Mesendoderm (in vitro differentiated cells): ENCODE data around the gene SKOR1.
A peak's percentile ranks its signal among the peaks of the same experiment; 100 is the strongest.

ENCODE experiments used
- DNase-seq: peaks from one replicate; pipeline ENCODE4 v3.0.0; 2013
- H2AK5ac ChIP-seq: 2 replicates; pipeline ENCODE4 v1.6.1; 2013; ENCODE audit warnings: low read length, inconsistent platforms
- H2BK120ac ChIP-seq: 2 replicates; pipeline ENCODE4 v1.6.1; 2013; ENCODE audit warnings: low read depth, mild to moderate bottlenecking, low read length, moderate library complexity, mixed read lengths
- H2BK15ac ChIP-seq: replicated peaks from 2 replicates; pipeline ENCODE4 v1.6.1; 2013; ENCODE audit warnings: low read depth, mild to moderate bottlenecking, moderate library complexity
- H2BK5ac ChIP-seq: 2 replicates; pipeline ENCODE4 v1.6.1; 2013; ENCODE audit warnings: low read length, inconsistent platforms
- H3K18ac ChIP-seq: 2 replicates; pipeline ENCODE4 v1.6.1; 2013; ENCODE audit warnings: mild to moderate bottlenecking, low read length, mixed read lengths
- H3K23ac ChIP-seq: one replicate; pipeline ENCODE4 v1.6.1; 2013; ENCODE audit warnings: low read length
- H3K27ac ChIP-seq: 2 replicates; pipeline ENCODE4 v1.5.1; 2013; ENCODE audit warnings: low read depth, mild to moderate bottlenecking, inconsistent platforms, low read length, moderate library complexity
- H3K27me3 ChIP-seq: 2 replicates; pipeline ENCODE4 v1.6.1; 2013; ENCODE audit warnings: low read length, control low read depth, mild to moderate bottlenecking, inconsistent platforms; ENCODE audit not compliant: insufficient read depth, poor library complexity
- H3K36me3 ChIP-seq: 2 replicates; pipeline ENCODE4 v1.6.1; 2013; ENCODE audit warnings: low read length, inconsistent platforms; ENCODE audit not compliant: control insufficient read depth, insufficient read depth
- H3K4ac ChIP-seq: one replicate; pipeline ENCODE4 v1.6.1; 2013; ENCODE audit warnings: low read depth, mild to moderate bottlenecking, low read length, moderate library complexity
- H3K4me1 ChIP-seq: 2 replicates; pipeline ENCODE4 v1.6.1; 2013; ENCODE audit warnings: low read depth, low read length, inconsistent platforms; ENCODE audit not compliant: control insufficient read depth
- H3K4me2 ChIP-seq: 2 replicates; pipeline ENCODE4 v1.6.1; 2013; ENCODE audit warnings: low read length
- H3K4me3 ChIP-seq: 2 replicates; pipeline ENCODE4 v1.5.1; 2013; ENCODE audit warnings: mild to moderate bottlenecking, low read length
- H3K56ac ChIP-seq: one replicate; pipeline ENCODE4 v1.6.1; 2013; ENCODE audit warnings: low read length
- H3K79me1 ChIP-seq: 2 replicates; pipeline ENCODE4 v1.6.1; 2013; ENCODE audit warnings: low read length, inconsistent platforms
- H3K79me2 ChIP-seq: 2 replicates; pipeline ENCODE4 v1.6.1; 2013; ENCODE audit warnings: mild to moderate bottlenecking, low read length; ENCODE audit not compliant: control insufficient read depth, insufficient read depth
- H3K9ac ChIP-seq: 2 replicates; pipeline ENCODE4 v1.6.1; 2013; ENCODE audit warnings: low read length, inconsistent platforms
- H4K5ac ChIP-seq: one replicate; pipeline ENCODE4 v1.6.1; 2013; ENCODE audit warnings: low read length
- H4K8ac ChIP-seq: one replicate; pipeline ENCODE4 v1.6.1; 2013; ENCODE audit warnings: low read depth, mild to moderate bottlenecking, control low read depth, low read length, moderate library complexity
- WGBS: extraction: QIAGEN DNeasy Blood & Tissue Kit; methylation state at CpG from one replicate; pipeline ENCODE4 v1.1.7; 2013; ENCODE audit warnings: low lambda C conversion rate, missing lambda C conversion rate; ENCODE audit not compliant: insufficient coverage; ENCODE audit errors: extremely low coverage; 5-methylcytosine and 5-hydroxymethylcytosine counted together

SKOR1 gene

GRCh38 chr15:67855842-67856241, 30.5 kb downstream of the SKOR1 start:
- no peak overlapping the region for H3K56ac ChIP-seq
- H3K27me3 ChIP-seq: no peaks in the 10 kb centered on the region
- H2AK5ac ChIP-seq: no peak overlapping the region
- H4K8ac ChIP-seq: no peak overlapping the region
- no peak overlapping the region for H3K23ac ChIP-seq
- no peak overlapping the region for H2BK15ac ChIP-seq
- no peak overlapping the region for H2BK120ac ChIP-seq
- no peak overlapping the region for H3K4me3 ChIP-seq
- H3K27ac ChIP-seq: no peak overlapping the region
- no peak overlapping the region for H3K9ac ChIP-seq
- H3K36me3 ChIP-seq: no peaks in the 10 kb centered on the region
- H3K18ac ChIP-seq: no peak overlapping the region
- peaks cover 6% of the 10 kb centered on the region for H3K4me1 ChIP-seq
- H4K5ac ChIP-seq: no peak overlapping the region
- no peak overlapping the region for H2BK5ac ChIP-seq
- H3K79me2 ChIP-seq: no peaks in the 10 kb centered on the region
- no peak overlapping the region for H3K4me2 ChIP-seq
- no peak overlapping the region for H3K4ac ChIP-seq
- WGBS: no CpG with 5 or more reads among the region's 3 CpGs
- no peaks in the 10 kb centered on the region for H3K79me1 ChIP-seq
- DNase-seq: no peak

- Histone ChIP-seq H2BK15ac (no peak overlapping the region), H3K27ac (no peak overlapping the region), H3K27me3 (no peaks in the 10 kb centered on the region), H2BK5ac (no peak overlapping the region), H3K4me2 (no peak overlapping the region), H4K8ac (no peak overlapping the region), H2AK5ac (no peak overlapping the region), H3K23ac (no peak overlapping the region), H3K79me2 (no peaks in the 10 kb centered on the region), H3K36me3 (no peaks in the 10 kb centered on the region), H3K4ac (no peak overlapping the region), H3K4me1 (peaks cover 6% of the 10 kb centered on the region), H3K79me1 (no peaks in the 10 kb centered on the region), H3K9ac (no peak overlapping the region), H3K18ac (no peak overlapping the region), H3K56ac (no peak overlapping the region), H3K4me3 (no peak overlapping the region), H2BK120ac (no peak overlapping the region), H4K5ac (no peak overlapping the region)
- no peak for DNase-seq
- no CpG with 5 or more reads among the region's 3 CpGs for whole genome bisulfite sequencing
Measured at GRCh38 chr15:67857220-67857619, 31.9 kb downstream of the SKOR1 start.

- Histone ChIP-seq H3K4me2 (no peak overlapping the region), H3K79me1 (no peaks in the 10 kb centered on the region), H2BK5ac (no peak overlapping the region), H3K18ac (no peak overlapping the region), H3K36me3 (no peaks in the 10 kb centered on the region), H4K5ac (no peak overlapping the region), H3K4me3 (no peak overlapping the region), H3K56ac (no peak overlapping the region), H3K9ac (no peak overlapping the region), H3K23ac (no peak overlapping the region), H3K79me2 (no peaks in the 10 kb centered on the region), H3K4me1 (peaks cover 1% of the 10 kb centered on the region), H2BK120ac (no peak overlapping the region), H2AK5ac (no peak overlapping the region), H3K27ac (no peak overlapping the region), H3K4ac (no peak overlapping the region), H3K27me3 (no peaks in the 10 kb centered on the region), H4K8ac (no peak overlapping the region), H2BK15ac (no peak overlapping the region)
- no peak for DNase-seq
- no CpG with 5 or more reads among the region's 5 CpGs for WGBS
Measured at GRCh38 chr15:67859331-67859946, 34.1 kb downstream of the SKOR1 start.

GRCh38 chr15:67861983-67862382, 36.7 kb downstream of the SKOR1 start:
- Histone ChIP-seq H3K27ac (no peak overlapping the region), H2AK5ac (no peak overlapping the region), H3K27me3 (no peaks in the 10 kb centered on the region), H2BK15ac (no peak overlapping the region), H2BK5ac (no peak overlapping the region), H3K36me3 (no peaks in the 10 kb centered on the region), H3K79me2 (no peaks in the 10 kb centered on the region), H2BK120ac (no peak overlapping the region), H3K4me3 (no peak overlapping the region), H3K4me1 (peaks cover 5% of the 10 kb centered on the region), H3K56ac (no peak overlapping the region), H3K23ac (no peak overlapping the region), H4K8ac (no peak overlapping the region), H3K18ac (no peak overlapping the region), H3K4me2 (no peak overlapping the region), H3K79me1 (no peaks in the 10 kb centered on the region), H4K5ac (no peak overlapping the region), H3K4ac (no peak overlapping the region), H3K9ac (no peak overlapping the region)
- DNase-seq: no peak
- WGBS: no CpG with 5 or more reads among the region's 3 CpGs

GRCh38 chr15:67862750-67863441, 37.6 kb downstream of the SKOR1 start:
- no peaks in the 10 kb centered on the region for H3K79me1 ChIP-seq
- H3K27me3 ChIP-seq: no peaks in the 10 kb centered on the region
- no peaks in the 10 kb centered on the region for H3K36me3 ChIP-seq
- H3K27ac ChIP-seq: no peak overlapping the region
- no peak overlapping the region for H3K23ac ChIP-seq
- H3K9ac ChIP-seq: no peak overlapping the region
- H3K56ac ChIP-seq: no peak overlapping the region
- no peak overlapping the region for H3K4ac ChIP-seq
- H3K4me3 ChIP-seq: no peak overlapping the region
- no peak overlapping the region for H2BK5ac ChIP-seq
- H3K18ac ChIP-seq: peak overlapping the region; percentile 41
- H3K4me1 ChIP-seq: peaks cover 5% of the 10 kb centered on the region
- H3K4me2 ChIP-seq: no peak overlapping the region
- H4K8ac ChIP-seq: no peak overlapping the region
- no peak overlapping the region for H2BK120ac ChIP-seq
- no peak overlapping the region for H2AK5ac ChIP-seq
- no peak overlapping the region for H4K5ac ChIP-seq
- WGBS: no CpG with 5 or more reads among the region's 16 CpGs
- DNase-seq: no peak
- no peak overlapping the region for H2BK15ac ChIP-seq
- H3K79me2 ChIP-seq: no peaks in the 10 kb centered on the region
